Activated CD8-positive, alpha-beta memory T cell treated with anti-CD3 and anti-CD28 coated beads, Interleukin-2, amount 10 ng/mL, durations not matched to agents 7 days and 5 days (primary cell): ENCODE results near the gene LRRC26. TPM values are rescaled to one million over a fixed set of nuclear protein-coding genes. Genes with fewer than 3 reads are reported as not detected.
"Not testable (repeated sequence)": the region's sequence is repeated elsewhere in the genome, so short reads cannot be mapped to it uniquely, and the experiment has no call there.

ENCODE experiments used
- ATAC-seq: fragments of 150-1000 bp; cut with Tn5 transposase; one replicate; pipeline ENCODE4 v1.10.0; 2021; ENCODE audit warnings: moderate library complexity
- CTCF ChIA-PET: fragments of 350-600 bp; sonication (Branson Sonifier 250); formaldehyde crosslinking; loops from one replicate; lab custom pipeline; 2021; ENCODE audit warnings: antibody characterized with exemption; lab: Charles Lee
- DNase-seq: peaks from one replicate; pipeline ENCODE4 v3.0.0-alpha.2; 2020
- H3K27ac Mint-ChIP-seq: one replicate; pipeline ENCODE4 v1.8.0; 2021; ENCODE audit warnings: mild to moderate bottlenecking, mixed read lengths
- H3K27me3 Mint-ChIP-seq: one replicate; pipeline ENCODE4 v1.8.0; 2021; ENCODE audit warnings: mixed read lengths
- H3K36me3 Mint-ChIP-seq: one replicate; pipeline ENCODE4 v1.8.0; 2021; ENCODE audit warnings: mild to moderate bottlenecking, mixed read lengths
- H3K4me1 Mint-ChIP-seq: one replicate; pipeline ENCODE4 v1.8.0; 2021; ENCODE audit warnings: mixed read lengths
- H3K4me3 Mint-ChIP-seq: one replicate; pipeline ENCODE4 v1.8.0; 2021; ENCODE audit warnings: mild to moderate bottlenecking, moderate library complexity, mixed read lengths
- H3K9me3 Mint-ChIP-seq: one replicate; pipeline ENCODE4 v1.8.0; 2022; ENCODE audit warnings: low read depth, mixed read lengths
- microRNA-seq: library from miRNA; unstranded; fragments of <30 nt; microRNA quantifications from one replicate; pipeline ENCODE4 v1.2.0, GENCODE V29; 2022
- total RNA-seq, 2 experiments: library from RNA; stranded (reverse); gene quantifications; one replicate each; pipeline ENCODE4 v1.2.3, GENCODE V29; 2021

The LRRC26 gene
- total RNA-seq, 2 experiments from 2014 or later = 0.30 TPM; not detected in 1

- not testable (repeated sequence) for DNase-seq, H3K27me3 Mint-ChIP-seq, H3K9me3 Mint-ChIP-seq, H3K36me3 Mint-ChIP-seq, ATAC-seq, H3K27ac Mint-ChIP-seq, H3K4me3 Mint-ChIP-seq
- CTCF ChIA-PET = interaction anchor here (0.7 to 10.6 kb wide), 6 partner anchors 26 to 167 kb away, joined by 3 to 91 read pairs (median 5); partner anchors contain the start of genes CYSRT1, NPDC1 and RNF224
- peaks cover 13% of the 10 kb centered on the region for H3K4me1 Mint-ChIP-seq
Measured at GRCh38 chr9:137121927-137122795, 47.7 kb downstream of the LRRC26 start.

Small RNAs within 50 kb of the gene (microRNA-seq; reads per million reads assigned to microRNA genes)
- gene MIR3621 = not detected

Other genes with a start within 250 kb of the LRRC26 start
- gene FBXW5, start 225.3 kb downstream of the LRRC26 start, total RNA-seq = 100 to 1,000 TPM; 106 to 107 TPM
- gene C8G, start 224.8 kb downstream of the LRRC26 start, total RNA-seq = 1 to 10 TPM in 1 of 2 experiments, not detected in 1; 1.7 TPM
- 1 to 10 TPM in 1 of 2 experiments, under 1 TPM in 1; 0.68 to 1.2 TPM for gene LCN12, start 217.8 kb downstream of the LRRC26 start, total RNA-seq
- 1 to 10 TPM; 1.2 to 3.2 TPM for gene PTGDS, start 192.5 kb downstream of the LRRC26 start, total RNA-seq
- gene LCNL1, start 187.1 kb downstream of the LRRC26 start, total RNA-seq = under 1 TPM in 1 of 2 experiments, not detected in 1; 0.09 TPM
- gene PAXX, start 177.6 kb downstream of the LRRC26 start, total RNA-seq = 10 to 100 TPM; 68.6 to 94.8 TPM
- gene CLIC3, start 173.5 kb downstream of the LRRC26 start, total RNA-seq = 1 to 10 TPM; 3.8 to 7.8 TPM
- 10 to 100 TPM; 30.0 to 73.6 TPM for gene ABCA2, start 141.8 kb downstream of the LRRC26 start, total RNA-seq
- 1 to 10 TPM in 1 of 2 experiments, under 1 TPM in 1; 0.68 to 2.8 TPM for gene FUT7, start 138.0 kb downstream of the LRRC26 start, total RNA-seq
- gene NPDC1, start 123.9 kb downstream of the LRRC26 start, total RNA-seq = 10 to 100 TPM; 30.4 to 55.6 TPM
- gene ENTPD2, start 116.0 kb downstream of the LRRC26 start, total RNA-seq = not detected
- 10 to 100 TPM; 31.9 to 40.1 TPM for gene SAPCD2, start 99.5 kb downstream of the LRRC26 start, total RNA-seq
- 10 to 100 TPM; 32.6 to 35.3 TPM for gene UAP1L1, start 92.5 kb downstream of the LRRC26 start, total RNA-seq
- 10 to 100 TPM; 43.8 to 60.6 TPM for gene MAN1B1, start 83.1 kb downstream of the LRRC26 start, total RNA-seq
- 100 to 1,000 TPM; 271 to 321 TPM for gene DPP7, start 55.3 kb downstream of the LRRC26 start, total RNA-seq
- gene GRIN1, start 30.9 kb downstream of the LRRC26 start, total RNA-seq = not detected
- not detected for gene TMEM210, start 2.0 kb upstream of the LRRC26 start, total RNA-seq
- gene ANAPC2, start 18.5 kb upstream of the LRRC26 start, total RNA-seq = 10 to 100 TPM; 59.8 to 69.7 TPM
- gene SSNA1, start 18.6 kb upstream of the LRRC26 start, total RNA-seq = 10 to 100 TPM; 80.2 to 91.3 TPM
- gene TPRN, start 30.7 kb upstream of the LRRC26 start, total RNA-seq = 10 to 100 TPM; 11.1 to 13.3 TPM
- gene TMEM203, start 35.6 kb upstream of the LRRC26 start, total RNA-seq = 10 to 100 TPM; 32.2 to 36.9 TPM
- 10 to 100 TPM; 50.1 to 50.6 TPM for gene NDOR1, start 35.6 kb upstream of the LRRC26 start, total RNA-seq
- gene RNF208, start 52.2 kb upstream of the LRRC26 start, total RNA-seq = 1 to 10 TPM; 2.9 to 3.0 TPM
- gene CYSRT1, start 55.1 kb upstream of the LRRC26 start, total RNA-seq = under 1 TPM; 0.53 to 0.89 TPM
- gene RNF224, start 57.5 kb upstream of the LRRC26 start, total RNA-seq = not detected
- not detected for gene SLC34A3, start 60.9 kb upstream of the LRRC26 start, total RNA-seq
- gene TUBB4B, start 71.2 kb upstream of the LRRC26 start, total RNA-seq = 100 to 1,000 TPM; 353 to 375 TPM
- not detected for gene STPG3, start 81.2 kb upstream of the LRRC26 start, total RNA-seq
- gene NELFB, start 85.3 kb upstream of the LRRC26 start, total RNA-seq = 10 to 100 TPM; 70.8 to 75.3 TPM
- 10 to 100 TPM; 10.9 to 13.3 TPM for gene TOR4A, start 107.7 kb upstream of the LRRC26 start, total RNA-seq
- 1 to 10 TPM; 1.6 to 4.5 TPM for gene NRARP, start 132.2 kb upstream of the LRRC26 start, total RNA-seq